GM18873 (cell line): ENCODE results near the gene LDLRAD4.

Experiments
- ATAC-seq: cut with Tn5 transposase; IDR thresholded peaks from one replicate; pipeline ENCODE4 v1.9.1; 2021; ENCODE audit warnings: mild to moderate bottlenecking, moderate library complexity, moderate number of reproducible peaks; ENCODE audit not compliant: unreplicated experiment, low FRiP score

LDLRAD4 gene

GRCh38 chr18:13574355-13574754 lies 355.8 kb downstream of the LDLRAD4 start:
- ATAC-seq: no peak

GRCh38 chr18:13574761-13575160 lies 356.2 kb downstream of the LDLRAD4 start:
- no peak for ATAC-seq

GRCh38 chr18:13576598-13576997 lies 358.0 kb downstream of the LDLRAD4 start:
- peak; percentile 22 for ATAC-seq

DNA sequence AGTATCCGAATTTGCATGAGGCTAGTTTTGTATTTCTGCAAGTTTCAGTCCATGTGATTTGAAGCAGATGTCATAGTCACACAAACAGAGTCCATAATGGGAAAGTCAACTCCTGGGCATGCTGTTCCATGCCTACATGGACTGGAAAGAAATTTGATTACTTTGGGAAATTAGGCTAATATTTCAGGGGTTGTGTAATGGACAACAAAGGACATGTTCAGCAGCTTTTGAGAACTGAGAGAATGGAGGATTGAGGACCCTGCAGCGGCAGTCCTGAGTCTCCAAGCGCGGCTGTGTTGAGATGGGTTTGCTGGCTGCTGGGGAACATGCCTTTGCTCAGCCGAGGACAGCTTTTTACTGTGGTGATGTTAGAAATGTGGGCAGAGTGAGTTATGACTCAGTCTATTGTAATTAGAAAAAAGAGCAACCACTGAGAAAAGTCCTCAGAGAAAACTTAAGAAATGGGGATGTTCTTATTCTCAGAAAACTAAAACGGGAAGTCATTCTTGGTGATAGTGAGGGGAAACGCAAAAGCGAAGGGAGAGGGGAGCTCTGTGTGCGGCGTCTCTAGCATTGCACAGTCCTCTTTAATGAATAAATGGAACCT lies 358.6 kb downstream of the LDLRAD4 start:
- ATAC-seq: peak; percentile 87

- ATAC-seq: no peak
These were observed 359.2 kb downstream of the LDLRAD4 start for GRCh38 chr18:13577781-13578180.

- ATAC-seq: no peak
These were observed 359.8 kb downstream of the LDLRAD4 start for GRCh38 chr18:13578400-13578799.

DNA sequence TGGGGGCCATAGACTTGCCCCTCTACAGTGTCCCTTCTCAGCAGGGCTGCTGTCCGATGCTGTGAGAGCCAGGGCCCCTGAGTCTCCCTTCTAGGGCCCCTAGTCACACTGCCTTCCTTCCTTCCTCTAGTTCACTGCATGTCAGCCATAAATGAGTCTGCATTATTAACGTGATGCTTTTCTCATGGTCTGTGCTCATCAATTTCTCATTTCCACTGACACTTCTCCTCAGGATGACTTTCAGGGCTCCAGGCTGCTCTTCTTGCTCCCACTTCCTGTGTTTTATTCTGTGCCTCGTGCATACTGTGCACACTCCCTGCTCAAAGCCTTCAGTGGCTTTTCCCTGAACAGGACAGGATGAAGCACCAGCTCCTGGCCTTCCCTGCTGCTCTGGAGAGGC lies 361.3 kb downstream of the LDLRAD4 start:
- no peak for ATAC-seq

- no peak for ATAC-seq
These were observed 361.8 kb downstream of the LDLRAD4 start for GRCh38 chr18:13580351-13580750.

DNA sequence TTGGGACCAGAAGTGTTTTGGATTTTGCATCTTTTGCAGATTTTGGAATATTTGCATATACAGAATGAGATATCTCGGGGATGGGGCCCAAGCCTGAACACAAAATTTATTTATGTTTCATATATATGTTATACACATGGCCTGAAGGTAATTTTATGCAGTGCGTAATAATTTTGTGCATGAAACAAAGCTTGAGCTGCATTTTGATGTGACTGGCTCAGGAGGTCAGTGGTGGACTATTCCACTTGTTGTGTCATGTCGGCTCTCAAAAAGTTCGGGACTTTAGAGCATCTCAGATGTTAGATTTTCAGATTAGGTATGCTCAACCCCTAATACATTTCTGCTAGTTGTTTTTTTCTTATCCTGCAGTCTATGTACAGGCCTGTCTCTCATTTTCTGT lies 362.4 kb downstream of the LDLRAD4 start:
- no peak for ATAC-seq

DNA sequence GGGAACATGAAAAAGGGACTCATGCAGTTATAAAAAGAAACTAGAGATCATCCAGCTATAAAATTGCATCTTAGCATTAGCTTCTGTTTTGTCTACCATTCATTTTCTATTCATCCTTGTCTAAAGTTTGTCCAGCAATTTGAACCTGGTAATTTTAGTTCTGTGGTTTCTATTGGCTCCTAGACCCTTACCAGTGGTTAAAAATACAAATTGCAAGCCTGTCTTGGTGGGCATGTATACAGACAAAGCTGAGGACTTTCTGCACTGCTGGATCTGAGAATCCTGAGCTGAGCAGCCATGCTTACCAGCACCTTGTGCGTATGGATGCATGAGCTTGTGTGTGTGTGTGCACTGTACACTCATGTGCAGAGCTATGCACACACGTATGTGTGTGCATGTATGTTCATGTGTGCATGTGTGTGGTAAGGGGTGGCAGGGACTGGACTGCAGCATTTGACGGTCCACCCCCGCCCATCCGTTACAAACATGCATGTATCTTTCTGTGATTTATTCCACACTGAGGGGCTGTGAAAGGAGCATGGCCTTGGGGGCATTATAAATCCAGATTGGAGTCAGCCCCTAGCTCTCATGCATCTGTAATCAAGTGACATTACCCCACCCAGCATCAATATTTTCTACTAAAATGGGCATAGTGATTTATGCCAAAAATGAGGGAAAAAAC lies 363.1 kb downstream of the LDLRAD4 start:
- no peak for ATAC-seq

- ATAC-seq: no peak
These were observed 363.7 kb downstream of the LDLRAD4 start for GRCh38 chr18:13582178-13582670.

DNA sequence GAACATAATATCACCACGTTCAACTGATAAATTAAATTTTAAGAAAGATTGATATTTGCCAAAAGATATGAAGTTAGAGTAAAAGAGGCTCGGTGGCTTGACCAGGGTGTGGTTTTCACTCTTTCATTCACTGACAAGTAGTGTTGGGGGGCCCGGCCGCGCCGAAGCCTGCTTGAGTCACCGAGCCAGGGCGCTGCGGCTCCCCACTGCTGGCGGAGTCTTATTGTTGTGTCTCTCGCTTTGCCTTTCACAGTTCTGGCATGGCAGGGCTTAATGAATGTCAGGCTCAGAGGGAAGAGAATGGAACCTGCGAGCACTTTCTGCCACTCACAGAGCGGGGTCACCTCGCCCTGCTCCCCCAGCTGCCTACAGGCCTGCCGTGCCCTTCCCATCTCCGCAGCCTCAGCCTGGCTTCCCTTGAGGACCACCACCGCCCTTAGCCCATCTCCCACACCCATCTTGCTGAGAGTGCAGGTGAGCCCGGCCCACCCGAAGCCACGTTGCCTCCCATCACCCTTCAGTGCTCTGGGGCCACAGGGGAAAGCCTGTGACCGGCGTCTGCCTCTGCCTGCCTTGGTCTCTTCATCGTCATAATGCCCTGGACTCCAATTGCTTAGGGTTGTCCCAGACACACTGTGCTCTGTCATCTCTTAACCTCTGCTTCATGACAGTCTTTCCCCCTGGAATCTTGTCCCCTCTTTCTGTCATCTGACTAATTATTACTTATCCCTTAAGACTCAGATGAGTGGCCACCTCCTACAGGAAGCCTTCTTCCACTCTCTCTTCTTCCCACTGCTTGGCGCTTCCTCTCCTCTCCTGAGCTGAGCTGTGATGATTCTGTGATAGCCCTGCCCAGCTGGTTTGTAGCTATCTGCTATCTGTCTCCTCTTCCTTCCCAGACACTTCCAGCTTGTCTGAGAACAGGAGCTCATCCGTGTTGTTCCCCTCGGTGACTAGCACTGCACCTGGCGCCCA lies 365.3 kb downstream of the LDLRAD4 start:
- no peak for ATAC-seq

DNA sequence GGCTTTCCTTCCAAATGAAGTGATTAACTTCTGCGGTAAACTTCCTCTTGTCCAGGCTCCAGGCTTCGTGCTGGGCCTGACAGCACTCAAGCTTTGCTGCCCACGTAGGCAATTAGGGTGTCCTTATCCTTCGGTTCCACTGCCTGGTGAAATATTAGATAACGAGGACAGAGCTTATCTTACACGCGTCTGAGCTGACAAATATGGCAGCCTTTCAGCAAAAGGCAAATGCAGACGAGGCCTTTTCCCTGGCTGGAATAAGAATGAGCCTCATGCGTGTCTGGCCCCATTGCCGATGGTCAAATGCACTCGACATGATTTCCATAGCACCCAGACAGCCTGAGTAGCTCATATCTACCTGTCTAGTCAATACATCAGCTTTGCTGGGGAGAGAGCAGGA lies 366.3 kb downstream of the LDLRAD4 start:
- no peak for ATAC-seq

DNA sequence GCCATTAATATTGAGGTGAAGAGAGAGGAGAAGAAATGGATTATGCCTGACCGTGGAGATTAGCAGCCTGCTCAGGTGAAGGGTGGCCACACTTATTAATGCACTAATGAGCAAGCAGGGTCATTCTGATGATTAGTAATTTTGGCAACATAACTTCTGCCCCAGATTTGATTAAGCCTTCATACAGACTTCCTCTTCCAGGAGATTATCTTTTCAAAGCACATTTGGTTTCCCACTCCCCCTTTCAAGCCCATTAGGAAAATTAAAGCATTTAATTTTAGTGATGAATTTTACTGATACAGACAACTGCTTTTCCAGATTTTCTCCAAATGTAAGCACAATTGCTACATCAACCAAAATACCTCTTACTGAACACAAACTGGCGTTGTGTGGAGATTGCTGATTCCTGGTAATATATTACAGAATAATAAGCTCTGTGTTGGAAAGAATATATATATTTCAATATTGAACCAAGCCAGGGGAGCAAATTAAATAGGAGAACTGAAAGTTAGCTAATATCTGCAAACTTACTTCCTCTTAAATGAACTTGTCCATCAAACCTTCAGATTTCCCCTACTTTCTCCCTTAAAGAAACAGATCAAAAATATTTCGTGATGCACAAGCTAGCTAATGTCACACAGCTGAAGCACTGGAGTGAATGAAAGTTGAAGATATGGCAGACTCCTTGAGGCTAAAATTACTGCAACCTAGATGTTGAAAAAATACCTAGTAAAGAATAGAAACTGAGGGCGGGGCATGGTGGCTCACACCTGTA lies 367.0 kb downstream of the LDLRAD4 start:
- ATAC-seq: no peak

- no peak for ATAC-seq
These were observed 368.4 kb downstream of the LDLRAD4 start for GRCh38 chr18:13587001-13587400.

- ATAC-seq: no peak
These were observed 368.9 kb downstream of the LDLRAD4 start for GRCh38 chr18:13587477-13587876.

DNA sequence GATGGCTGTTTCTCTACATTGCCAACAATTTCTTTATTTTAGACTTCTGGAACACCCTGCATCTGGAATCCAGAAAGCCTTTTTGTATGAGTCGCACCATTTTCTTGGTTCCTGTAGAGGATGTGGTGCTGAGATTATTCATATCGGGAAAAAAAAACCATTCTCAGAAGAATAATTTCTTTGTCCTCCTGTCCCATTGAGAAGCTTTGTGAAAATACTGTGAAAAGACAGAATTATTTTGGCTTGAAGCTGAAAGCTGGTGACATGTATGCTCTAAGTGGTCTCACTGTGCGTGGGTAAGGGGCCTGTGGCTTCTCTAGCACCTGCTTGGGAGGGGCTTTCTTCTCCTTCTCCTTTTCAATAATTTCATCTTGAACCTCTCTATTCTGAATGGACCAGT lies 369.4 kb downstream of the LDLRAD4 start:
- ATAC-seq: no peak

DNA sequence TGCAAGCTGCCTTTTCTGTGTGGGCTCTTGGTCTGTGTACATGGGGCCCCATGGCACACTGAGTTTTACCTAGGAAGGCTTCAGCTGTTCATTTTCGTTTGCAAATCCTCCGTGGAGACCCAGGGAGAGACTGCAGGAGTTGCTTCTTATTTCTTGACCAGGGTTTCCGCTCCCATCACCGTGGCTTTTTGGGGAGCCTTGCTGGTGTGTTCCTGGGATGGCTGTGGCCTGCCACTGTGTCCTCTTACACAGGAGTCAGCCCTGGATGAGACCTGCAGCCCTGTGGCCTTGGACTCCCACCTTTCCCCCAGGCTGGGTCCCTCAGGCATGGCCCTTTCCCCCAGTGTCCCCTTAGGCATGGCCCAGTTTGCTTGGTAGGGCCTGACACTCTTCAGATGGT lies 370.8 kb downstream of the LDLRAD4 start:
- no peak for ATAC-seq

GRCh38 chr18:13589943-13590342 lies 371.4 kb downstream of the LDLRAD4 start:
- ATAC-seq: no peak

- no peak for ATAC-seq
These were observed 373.7 kb downstream of the LDLRAD4 start for GRCh38 chr18:13592246-13592645.
